DOHH2 (cell line): ENCODE measurements around the gene ZNF622.
"Not testable (repeated sequence)": the region's sequence is repeated elsewhere in the genome, so short reads cannot be mapped to it uniquely, and the experiment has no call there.

Source experiments
- H3F3A ChIP-seq: fragments of 200-600 bp; sonication (generic), shearing (Covaris generic); 2 replicates; pipeline ENCODE4 v1.6.0; 2016; ENCODE audit warnings: antibody characterized with exemption, mild to moderate bottlenecking; ENCODE audit not compliant: control insufficient read depth, insufficient read depth
- H3K27ac ChIP-seq: fragments of 200-600 bp; sonication (generic); 2 replicates; pipeline ENCODE4 v1.5.1; 2014; ENCODE audit warnings: low read depth, mild to moderate bottlenecking, low read length, moderate library complexity
- H3K27me3 ChIP-seq: fragments of 200-600 bp; sonication (generic); 2 replicates; pipeline ENCODE4 v1.6.1; 2014; ENCODE audit warnings: mild to moderate bottlenecking, low read length, mixed read lengths; ENCODE audit not compliant: control insufficient read depth
- H3K36me3 ChIP-seq: fragments of 200-600 bp; sonication (generic); 2 replicates; pipeline ENCODE4 v1.6.1; 2014; ENCODE audit warnings: mild to moderate bottlenecking, low read length, moderate library complexity, mixed read lengths; ENCODE audit not compliant: control insufficient read depth
- H3K4me1 ChIP-seq: fragments of 200-600 bp; sonication (generic); 2 replicates; pipeline ENCODE4 v1.6.1; 2014; ENCODE audit warnings: mild to moderate bottlenecking, low read length, mixed read lengths; ENCODE audit not compliant: control insufficient read depth
- H3K4me2 ChIP-seq: fragments of 200-600 bp; sonication (generic); 2 replicates; pipeline ENCODE4 v1.6.0; 2014; ENCODE audit warnings: mild to moderate bottlenecking, low read length, moderate library complexity
- H3K4me3 ChIP-seq: fragments of 200-600 bp; sonication (generic); 2 replicates; pipeline ENCODE4 v1.5.1; 2014; ENCODE audit warnings: mild to moderate bottlenecking, low read length, mixed read lengths
- H3K79me2 ChIP-seq: fragments of 200-600 bp; sonication (generic); 2 replicates; pipeline ENCODE4 v1.6.1; 2014; ENCODE audit warnings: mild to moderate bottlenecking, low read length, mixed read lengths; ENCODE audit not compliant: control insufficient read depth
- H3K9me2 ChIP-seq: fragments of 200-600 bp; sonication (generic); replicated peaks from 2 replicates; pipeline ENCODE4 v1.6.1; 2014; ENCODE audit warnings: mild to moderate bottlenecking, low read length, mixed read lengths; ENCODE audit not compliant: control insufficient read depth
- H3K9me3 ChIP-seq: fragments of 200-600 bp; sonication (generic); 2 replicates; pipeline ENCODE4 v1.6.1; 2014; ENCODE audit warnings: antibody characterized with exemption, low read length, mixed read lengths; ENCODE audit not compliant: control insufficient read depth, insufficient read depth
- H4K20me1 ChIP-seq: fragments of 200-600 bp; sonication (generic); 2 replicates; pipeline ENCODE4 v1.6.0; 2014; ENCODE audit warnings: low read depth, mild to moderate bottlenecking, antibody characterized with exemption, low read length, moderate library complexity; ENCODE audit not compliant: control insufficient read depth, insufficient read depth
- CTCF ChIP-seq: fragments of 200-600 bp; sonication (generic); IDR thresholded peaks from one replicate; pipeline ENCODE4 v1.5.1; 2014; ENCODE audit warnings: antibody characterized with exemption, mild to moderate bottlenecking, low read depth, low read length; ENCODE audit not compliant: poor library complexity, severe bottlenecking
- EZH2phosphoT487 ChIP-seq: fragments of 200-600 bp; sonication (generic); IDR thresholded peaks from 2 replicates; pipeline ENCODE4 v1.6.1; 2017; ENCODE audit warnings: borderline replicate concordance, mild to moderate bottlenecking, antibody characterized with exemption, low read length, moderate library complexity, mixed read lengths

Gene ZNF622

GRCh38 chr5:16450163-16450562 lies 15.4 kb downstream of the ZNF622 start:
- Histone ChIP-seq H3K36me3 (peaks cover 81% of the 10 kb centered on the region), H3K79me2 (peaks cover 14% of the 10 kb centered on the region), H3F3A (no peaks in the 10 kb centered on the region), H3K9me3 (no peaks in the 10 kb centered on the region), H3K9me2 (no peaks in the 10 kb centered on the region), H3K27me3 (no peaks in the 10 kb centered on the region), H4K20me1 (peaks cover under 1% of the 10 kb centered on the region; the same call in 1 of the 2 replicates), H3K4me2 (no peak overlapping the region), H3K4me1 (peaks cover under 1% of the 10 kb centered on the region), H3K27ac (no peak overlapping the region), H3K4me3 (no peak overlapping the region)
- TF ChIP-seq EZH2phosphoT487 (no peak), CTCF (no peak)

GRCh38 chr5:16446993-16447392 lies 18.6 kb downstream of the ZNF622 start:
- Histone ChIP-seq H3K79me2 (no peaks in the 10 kb centered on the region), H3K4me2 (no peak overlapping the region), H3K27ac (no peak overlapping the region), H3K4me3 (no peak overlapping the region), H3K9me2 (no peaks in the 10 kb centered on the region), H4K20me1 (no peaks in the 10 kb centered on the region), H3K27me3 (no peaks in the 10 kb centered on the region), H3K4me1 (no peaks in the 10 kb centered on the region), H3K9me3 (no peaks in the 10 kb centered on the region), H3F3A (no peaks in the 10 kb centered on the region), H3K36me3 (peaks cover 54% of the 10 kb centered on the region)
- no peak for TF ChIP-seq CTCF
- TF ChIP-seq EZH2phosphoT487 = no peak

- Histone ChIP-seq H3K27me3 (no peaks in the 10 kb centered on the region), H3K4me1 (no peaks in the 10 kb centered on the region), H3K4me3 (no peak overlapping the region), H3K36me3 (no peaks in the 10 kb centered on the region), H3K9me3 (no peaks in the 10 kb centered on the region), H3K4me2 (no peak overlapping the region), H3K79me2 (no peaks in the 10 kb centered on the region), H3K9me2 (no peaks in the 10 kb centered on the region), H3K27ac (no peak overlapping the region), H4K20me1 (no peaks in the 10 kb centered on the region), H3F3A (no peaks in the 10 kb centered on the region)
- no peak for TF ChIP-seq EZH2phosphoT487
- no peak for TF ChIP-seq CTCF
These were observed 27.6 kb downstream of the ZNF622 start for GRCh38 chr5:16437977-16438376.

- not testable (repeated sequence) for H3K27ac ChIP-seq, H4K20me1 ChIP-seq
These were observed 29.4 kb downstream of the ZNF622 start for GRCh38 chr5:16436065-16436682.

More at GRCh38 chr5:16436065-16436682, 29.4 kb downstream of the ZNF622 start:
- H3K9me3 ChIP-seq, H3K9me2 ChIP-seq, H3K36me3 ChIP-seq, H3K27me3 ChIP-seq, H3K4me3 ChIP-seq, H3K79me2 ChIP-seq, H3K4me1 ChIP-seq, H3K4me2 ChIP-seq, H3F3A ChIP-seq: not testable (repeated sequence)
